Ovary (tissue), 9 donors: ENCODE measurements around the gene MIP. TPM values are rescaled to one million over a fixed set of nuclear protein-coding genes. Genes with fewer than 3 reads are reported as not detected.

Source experiments
- DNase-seq, 5 donors: peaks; one replicate each; pipeline ENCODE4 v3.0.0-alpha.2; 2019 to 2020
- H3K27ac ChIP-seq, 2 donors: fragments of 200-600 bp; one replicate each; pipeline versions ENCODE4 v1.5.1 to v1.8.0; 2019 to 2022
- H3K27me3 ChIP-seq: fragments of 200-600 bp; one replicate; pipeline ENCODE4 v1.8.0; 2022
- H3K36me3 ChIP-seq: fragments of 200-600 bp; sonication (generic); one replicate; pipeline ENCODE4 v1.5.1; 2019
- H3K4me1 ChIP-seq: one replicate; pipeline ENCODE4 v1.8.1; 2013; ENCODE audit warnings: mild to moderate bottlenecking, moderate library complexity; ENCODE audit not compliant: insufficient read depth
- H3K4me3 ChIP-seq: fragments of 200-600 bp; sonication (generic); one replicate; pipeline ENCODE4 v1.5.1; 2017
- H3K9me3 ChIP-seq, 2 donors: fragments of 200-600 bp in 1 of 2; sonication (generic) in 1 of 2; one replicate each; pipeline versions ENCODE4 v1.5.1 to v1.8.1; 2013 to 2019; ENCODE audit warnings: mild to moderate bottlenecking in 1 of 2, moderate library complexity in 1 of 2
- CTCF ChIP-seq, 3 donors: fragments of 450-650 bp in 2 of 3; fragments of 200-600 bp in 1 of 3; IDR thresholded peaks; one replicate each; pipeline versions ENCODE4 v1.5.1 to v1.8.0; 2016 to 2022; ENCODE audit warnings: antibody characterized with exemption in 3 of 3, mild to moderate bottlenecking in 1 of 3
- EP300 ChIP-seq: sonication (generic); formaldehyde crosslinking; IDR thresholded peaks from one replicate; pipeline ENCODE4 v1.6.1; 2017; ENCODE audit warnings: antibody characterized with exemption
- POLR2A ChIP-seq: fragments of 450-650 bp; IDR thresholded peaks from one replicate; pipeline ENCODE4 v1.6.1; 2017; ENCODE audit warnings: antibody characterized with exemption, mild to moderate bottlenecking, moderate library complexity
- WGBS, 3 donors: extraction: QIAGEN DNeasy Blood & Tissue Kit in 1 of 3; methylation state at CpG; one replicate each; pipeline versions ENCODE4 v1.1.5 to v1.1.7; 2013 to 2017; 5-methylcytosine and 5-hydroxymethylcytosine counted together
- intact Hi-C, 4 donors: fragments of 100-400 bp; cut with DNase I; formaldehyde crosslinking; loops; one replicate each; pipeline versions ENCODE4 v1.11.0 to v1.15.1; 2022 to 2023
- polyA plus RNA-seq, 2 donors: library from polyadenylated mRNA; stranded (reverse); fragments of 200-250 nt in 1 of 2; fragments of 350-450 nt in 1 of 2; fragmentation: Illumina TruSeq in 1 of 2; extraction: RNeasy Lipid Tissue Mini Kit (QIAGEN cat#74804) in 1 of 2; gene quantifications; one replicate each; pipeline ENCODE4 v1.2.3, GENCODE V29; 2013 to 2014
- total RNA-seq, 7 donors: library from RNA; depleted of rRNA in 2 of 7; stranded (reverse); fragments of >200 nt in 2 of 7; fragmentation: NEBNext Ultra II Directional in 3 of 7; extraction: Animal tissue kit (Norgen Biotek cat#: 25700) in 3 of 7; gene quantifications; one replicate each; pipeline versions ENCODE4 v1.1.0 to v1.2.4, GENCODE V29; 2016 to 2023
- donor health status: DM: no; HTN: no; CAD: no; lungs with moderate emphysema.
- donor health status: DM: no; HTN: no; CAD: no.
- donor health status: Bipolar disorder and iron deficiency.
- donor health status: DM: yes; HTN: yes; CAD: no.
- donor health status: DM: no; HTN: no; CAD: no.
- donor health status: DM: yes; HTN: yes; CAD: no.

MIP gene
- total and polyA plus RNA-seq, 9 donors: 0.23 TPM; not detected in 8

- 79 to 90% (median 82%) methylated on average over 1 of the region's 1 CpG for WGBS, 3 donors
- no peaks in the 10 kb centered on the region for H3K9me3 ChIP-seq
- DNase-seq: no peak
- TF ChIP-seq CTCF (IDR thresholded peaks at IDR 0.05) (no peak), POLR2A (no peak), EP300 (no peak)
- intact Hi-C loops: no loop called here
- H3K4me1 ChIP-seq: no peaks in the 10 kb centered on the region
- H3K27me3 ChIP-seq: no peaks in the 10 kb centered on the region
- H3K27ac ChIP-seq: no peak overlapping the region
- no peaks in the 10 kb centered on the region for H3K36me3 ChIP-seq
- H3K4me3 ChIP-seq: no peak overlapping the region
Observed at GRCh38 chr12:56425193-56425592, 29.3 kb downstream of the MIP start.

DNA sequence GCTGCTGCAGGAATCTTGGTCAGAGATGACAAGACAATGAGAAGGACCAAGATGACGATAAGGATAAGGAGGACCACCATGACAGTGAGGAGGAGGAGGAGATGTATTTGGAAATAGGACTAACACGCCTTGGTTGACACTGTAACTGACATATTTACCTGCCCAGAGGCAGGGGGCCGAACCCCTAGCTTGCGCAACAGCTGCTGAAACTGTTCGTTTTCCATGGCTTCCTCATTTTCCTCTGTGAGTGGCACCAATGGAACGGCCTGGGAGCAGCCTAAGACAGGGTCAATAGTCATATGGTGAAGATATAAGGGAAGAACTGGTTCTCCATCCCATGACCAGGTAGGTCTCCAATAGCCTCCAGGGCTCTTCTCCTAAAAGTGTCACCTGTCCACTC is 34.0 kb downstream of the MIP start:
- no peaks in the 10 kb centered on the region for H3K9me3 ChIP-seq
- H3K4me1 ChIP-seq: no peaks in the 10 kb centered on the region
- no peaks in the 10 kb centered on the region for H3K36me3 ChIP-seq
- no peak for DNase-seq
- H3K27me3 ChIP-seq: no peaks in the 10 kb centered on the region
- intact Hi-C loops: no loop called here
- TF ChIP-seq CTCF (IDR thresholded peaks at IDR 0.05) (no peak), POLR2A (no peak), EP300 (no peak)
- no peak overlapping the region for H3K27ac ChIP-seq
- H3K4me3 ChIP-seq: no peak overlapping the region
- WGBS, 3 donors: 87 to 91% (median 89%) methylated on average over 6 of the region's 6 CpGs

DNA sequence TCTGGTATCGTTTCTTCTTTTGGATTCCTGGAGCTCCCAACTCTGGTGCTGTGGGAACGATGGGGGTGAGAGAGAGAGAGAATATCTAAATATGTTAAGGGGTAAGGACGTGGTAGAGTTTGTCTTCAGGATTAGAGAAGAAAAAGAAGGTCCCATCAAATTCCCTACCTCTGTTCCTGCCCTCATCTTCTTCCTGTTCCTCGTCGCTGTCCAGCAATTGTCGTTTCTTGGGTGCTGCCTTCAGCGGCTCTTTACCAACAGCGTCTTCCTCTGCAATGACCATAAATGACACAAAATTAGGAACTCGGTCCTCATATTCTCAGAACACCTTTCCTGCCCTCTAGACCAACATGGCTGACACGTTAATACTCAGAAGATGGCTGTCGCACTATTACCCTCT is 36.7 kb downstream of the MIP start:
- DNase-seq: no peak
- no peak for TF ChIP-seq CTCF (IDR thresholded peaks at IDR 0.05)
- TF ChIP-seq POLR2A: no peak
- no peak for TF ChIP-seq EP300
- intact Hi-C loops: no loop called here
- no peaks in the 10 kb centered on the region for H3K9me3 ChIP-seq
- H3K36me3 ChIP-seq: no peaks in the 10 kb centered on the region
- H3K27ac ChIP-seq: no peak overlapping the region
- no peaks in the 10 kb centered on the region for H3K4me1 ChIP-seq
- 94 to 96% (median 95%) methylated on average over 11 of the region's 11 CpGs for WGBS, 3 donors
- H3K4me3 ChIP-seq: no peak overlapping the region
- H3K27me3 ChIP-seq: no peaks in the 10 kb centered on the region

- no peaks in the 10 kb centered on the region for H3K4me1 ChIP-seq
- TF ChIP-seq CTCF (IDR thresholded peaks at IDR 0.05) (no peak), POLR2A (no peak), EP300 (no peak)
- WGBS, 3 donors: 76 to 86% (median 86%) methylated on average over 3 of the region's 3 CpGs
- H3K9me3 ChIP-seq: no peaks in the 10 kb centered on the region
- no peaks in the 10 kb centered on the region for H3K27me3 ChIP-seq
- H3K27ac ChIP-seq: no peak overlapping the region
- no peak for DNase-seq
- no peak overlapping the region for H3K4me3 ChIP-seq
- no peaks in the 10 kb centered on the region for H3K36me3 ChIP-seq
- intact Hi-C loops: no loop called here
Observed at GRCh38 chr12:56414401-56414800, 40.1 kb downstream of the MIP start.

DNA sequence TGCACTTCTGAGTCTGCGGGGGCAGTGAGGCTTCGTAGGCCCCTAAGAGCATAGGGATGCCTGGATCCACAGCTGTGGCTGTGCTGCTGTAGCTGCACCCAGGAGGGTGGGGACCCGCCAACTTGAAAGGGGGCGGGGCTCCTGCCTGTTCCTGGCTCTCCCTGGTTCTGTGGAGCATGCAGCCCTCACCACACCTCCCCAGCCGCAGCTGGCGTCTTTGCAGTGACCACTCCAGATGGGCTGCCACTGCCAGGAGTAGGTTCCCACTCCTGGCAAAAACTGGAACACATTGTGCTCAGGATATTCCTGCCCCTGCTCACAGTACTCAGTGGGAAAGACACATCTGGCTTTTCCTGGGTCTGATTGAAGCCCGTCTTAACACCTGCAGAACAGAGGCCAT is 41.1 kb downstream of the MIP start:
- Histone ChIP-seq H3K9me3 (no peaks in the 10 kb centered on the region), H3K27me3 (no peaks in the 10 kb centered on the region), H3K36me3 (no peaks in the 10 kb centered on the region), H3K4me1 (no peaks in the 10 kb centered on the region), H3K27ac (no peak overlapping the region), H3K4me3 (no peak overlapping the region)
- TF ChIP-seq CTCF (IDR thresholded peaks at IDR 0.05) (no peak), POLR2A (no peak), EP300 (no peak)
- DNase-seq: no peak
- 82 to 87% (median 84%) methylated on average over 4 to 7 of the region's 7 CpGs for WGBS, 3 donors
- intact Hi-C loops: no loop called here
